Peyer's patch (tissue), 4 donors: ENCODE results near the gene THUMPD3. TPM values are rescaled to one million over a fixed set of nuclear protein-coding genes. Genes with fewer than 3 reads are reported as not detected.

Experiments used
- DNase-seq, 3 donors: peaks; one replicate each; pipeline ENCODE4 v3.0.0-alpha.2; 2017 to 2019
- H3K27ac ChIP-seq, 4 donors: fragments of 200-600 bp; sonication (generic); one replicate each; pipeline ENCODE4 v1.5.1; 2016 to 2019
- H3K27me3 ChIP-seq, 2 donors: fragments of 200-600 bp; sonication (generic); one replicate each; pipeline ENCODE4 v1.5.1; 2019
- H3K36me3 ChIP-seq, 3 donors: fragments of 200-600 bp; sonication (generic); one replicate each; pipeline ENCODE4 v1.5.1; 2016 to 2019
- H3K4me1 ChIP-seq, 4 donors: fragments of 200-600 bp; sonication (generic); one replicate each; pipeline ENCODE4 v1.5.1; 2016 to 2019
- H3K4me3 ChIP-seq, 4 donors: fragments of 200-600 bp; sonication (generic); 1 replicate in 3 of 4; 2 replicates in 1 of 4; pipeline ENCODE4 v1.5.1; 2016 to 2019; ENCODE audit warnings: mild to moderate bottlenecking in 1 of 4
- H3K9me3 ChIP-seq, 4 donors: fragments of 200-600 bp; sonication (generic); one replicate each; pipeline ENCODE4 v1.5.1; 2016 to 2019; ENCODE audit warnings: mild to moderate bottlenecking in 1 of 4
- CTCF ChIP-seq, 6 experiments: fragments of 450-650 bp in 4 of 6; fragments of 200-600 bp in 2 of 6; sonication (generic) in 1 of 6; IDR thresholded peaks; one replicate each; pipeline ENCODE4 v1.5.1; 2017 to 2019; ENCODE audit warnings: antibody characterized with exemption in 6 of 6, mild to moderate bottlenecking in 3 of 6, moderate library complexity in 1 of 6
- POLR2A ChIP-seq, 2 donors: fragments of 450-650 bp; IDR thresholded peaks; one replicate each; pipeline ENCODE4 v1.5.1; 2017; ENCODE audit warnings: antibody characterized with exemption in 2 of 2, mild to moderate bottlenecking in 2 of 2, moderate library complexity in 2 of 2
- total RNA-seq, 4 donors: library from RNA; depleted of rRNA; stranded (reverse); fragments of >200 nt; gene quantifications; one replicate each; pipeline ENCODE4 v1.1.0, GENCODE V29; 2016

The THUMPD3 gene
- total RNA-seq, 4 donors from 2014 or later: 16.8 to 31.5 (median 22.7) TPM

- Histone ChIP-seq H3K9me3 (no peaks in the 10 kb centered on the region), H3K27ac (peak overlapping the region; percentile 94 to 100 (median 98)), H3K36me3 (peaks cover 0 to 25% (median 0%) of the 10 kb centered on the region in 3 donors), H3K4me1 (peaks cover 0 to 63% (median 10%) of the 10 kb centered on the region in 4 donors), H3K4me3 (peak overlapping the region; percentile 69 to 93 (median 80)), H3K27me3 (no peaks in the 10 kb centered on the region)
- TF ChIP-seq CTCF (IDR thresholded peaks at IDR 0.05): no peak
- peak; percentile 32 to 49 for TF ChIP-seq POLR2A (IDR thresholded peaks at IDR 0.05)
- peak; percentile 76 to 94 (median 91) for DNase-seq
These were observed 33.4 kb downstream of the THUMPD3 start for GRCh38 chr3:9396301-9396631.

GRCh38 chr3:9396632-9397331 is 33.9 kb downstream of the THUMPD3 start:
- no peaks in the 10 kb centered on the region for H3K27me3 ChIP-seq
- peaks cover 0 to 19% (median 0%) of the 10 kb centered on the region in 3 donors for H3K36me3 ChIP-seq
- H3K27ac ChIP-seq: peak overlapping the region; percentile 94 to 100 (median 98)
- TF ChIP-seq POLR2A (IDR thresholded peaks at IDR 0.05): no peak
- TF ChIP-seq CTCF (IDR thresholded peaks at IDR 0.05): no peak
- H3K4me3 ChIP-seq: peak overlapping the region; percentile 69 to 93 (median 80)
- DNase-seq: peak; percentile 96 to 99 (median 97)
- H3K9me3 ChIP-seq: no peaks in the 10 kb centered on the region
- peaks cover 0 to 63% (median 13%) of the 10 kb centered on the region in 4 donors for H3K4me1 ChIP-seq

- TF ChIP-seq CTCF (IDR thresholded peaks at IDR 0.05) (no peak), POLR2A (IDR thresholded peaks at IDR 0.05) (peak; percentile 86 to 94)
- Histone ChIP-seq H3K36me3 (peaks cover 0 to 15% (median 0%) of the 10 kb centered on the region in 3 donors), H3K27ac (peak within 1 kb of the TSS; percentile 94 to 100 (median 98)), H3K9me3 (no peaks in the 10 kb centered on the region), H3K4me3 (peak within 1 kb of the TSS; percentile 69 to 93 (median 80)), H3K4me1 (peaks cover 0 to 63% (median 15%) of the 10 kb centered on the region in 4 donors), H3K27me3 (no peaks in the 10 kb centered on the region)
- peak; percentile 99 to 100 (median 100) for DNase-seq
These were observed 34.6 kb downstream of the THUMPD3 start, which contains the start of gene SETD5 for GRCh38 chr3:9397332-9397905. TSS of gene SETD5 (plus strand) at chr3:9397615. CDS start at chr3:9428939, 31,324 bp downstream.

- peaks cover 0 to 65% (median 18%) of the 10 kb centered on the region in 4 donors for H3K4me1 ChIP-seq
- H3K27ac ChIP-seq: peak overlapping the region; percentile 94 to 100 (median 98)
- TF ChIP-seq CTCF (IDR thresholded peaks at IDR 0.05): no peak
- TF ChIP-seq POLR2A (IDR thresholded peaks at IDR 0.05): no peak
- H3K27me3 ChIP-seq: no peaks in the 10 kb centered on the region
- peaks cover 0 to 9% (median 0%) of the 10 kb centered on the region in 3 donors for H3K36me3 ChIP-seq
- peak; percentile 30 to 64 (median 58) for DNase-seq
- peak overlapping the region; percentile 69 to 93 (median 80) for H3K4me3 ChIP-seq
- no peaks in the 10 kb centered on the region for H3K9me3 ChIP-seq
These were observed 35.2 kb downstream of the THUMPD3 start for GRCh38 chr3:9397906-9398699.

- H3K9me3 ChIP-seq: no peaks in the 10 kb centered on the region
- H3K27ac ChIP-seq: peak overlapping the region; percentile 94 to 100 (median 98)
- no peak for TF ChIP-seq CTCF (IDR thresholded peaks at IDR 0.05)
- no peak for TF ChIP-seq POLR2A (IDR thresholded peaks at IDR 0.05)
- H3K4me3 ChIP-seq: peak overlapping the region; percentile 69 to 93 (median 80)
- H3K36me3 ChIP-seq: peaks cover 0 to 1% (median 0%) of the 10 kb centered on the region in 3 donors
- H3K27me3 ChIP-seq: no peaks in the 10 kb centered on the region
- DNase-seq: no peak
- H3K4me1 ChIP-seq: peaks cover 0 to 66% (median 19%) of the 10 kb centered on the region in 4 donors
These were observed 36.0 kb downstream of the THUMPD3 start for GRCh38 chr3:9398700-9399336.
